ENCODE data around the gene EYA2. TPM values are rescaled to one million over a fixed set of nuclear protein-coding genes. Genes with fewer than 3 reads are reported as not detected.

Gene EYA2
- total RNA-seq, 1 donor from 2014 or later = 9.0 TPM

DNA sequence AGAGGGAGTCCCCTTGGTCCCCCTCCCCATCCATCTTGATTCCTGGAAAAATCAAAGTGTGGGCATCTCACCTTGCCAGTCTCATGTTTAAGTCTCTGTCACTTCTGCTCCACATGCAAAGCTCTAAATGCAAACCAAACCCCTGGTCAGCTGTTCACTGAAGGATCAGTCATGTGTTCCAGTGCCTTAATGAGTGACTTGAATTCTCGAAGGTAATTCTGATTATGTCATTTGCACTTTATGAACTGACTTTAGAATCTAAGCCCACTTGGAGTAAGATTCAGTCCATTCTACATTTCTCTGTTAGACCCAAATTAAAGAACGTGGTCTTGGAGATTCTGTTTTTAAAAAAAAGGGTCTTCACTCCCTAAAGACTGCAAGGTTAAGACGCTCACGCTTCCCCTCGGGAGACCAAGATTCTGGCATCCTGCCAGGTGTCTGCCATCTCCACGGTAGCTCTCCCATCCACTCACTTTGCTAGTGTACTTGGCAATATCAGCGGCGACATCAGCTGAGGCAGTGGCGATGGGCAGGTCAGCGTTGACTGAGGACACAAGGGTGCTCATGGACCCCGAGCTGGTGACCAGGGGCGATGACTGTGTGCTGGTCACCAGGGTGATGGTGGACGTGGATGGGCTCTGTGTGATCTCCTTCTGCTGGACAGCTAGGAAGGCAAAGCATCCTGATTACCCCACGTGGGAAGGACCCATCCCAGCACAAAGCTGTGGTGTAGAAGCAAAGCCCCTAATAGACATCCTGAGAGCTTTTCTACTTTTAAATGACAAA is 341.4 kb downstream of the EYA2 start:
- no peak for DNase-seq (ENCODE audit: low spot score in 2 of 2, unreplicated experiment in 2 of 2)
- H3K36me3 Mint-ChIP-seq = peaks cover 47% of the 10 kb centered on the region
- no peaks in the 10 kb centered on the region for H3K9me3 Mint-ChIP-seq
- H3K4me1 Mint-ChIP-seq = peaks cover 8% of the 10 kb centered on the region
- no peak for TF ChIP-seq CTCF (IDR thresholded peaks at IDR 0.05; ENCODE audit: unreplicated experiment)
- peak overlapping the region; percentile 50 for H3K27ac Mint-ChIP-seq
- no peaks in the 10 kb centered on the region for H3K27me3 Mint-ChIP-seq (ENCODE audit: low read depth)
- no peak overlapping the region for H3K4me3 Mint-ChIP-seq

DNA sequence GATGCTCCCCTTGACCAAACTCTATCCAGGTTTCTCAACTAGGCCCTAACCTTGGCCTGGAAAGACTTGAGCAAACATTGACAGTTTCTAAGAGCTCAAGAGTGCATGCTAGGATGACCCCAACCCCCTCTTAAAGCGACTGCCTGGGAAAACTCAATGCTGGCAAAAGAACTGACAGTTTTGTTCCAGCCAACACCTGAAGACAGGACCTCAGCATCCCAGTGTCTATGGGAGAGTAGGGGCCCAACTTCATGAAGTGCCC is 341.9 kb downstream of the EYA2 start:
- H3K4me3 Mint-ChIP-seq = no peak overlapping the region
- H3K9me3 Mint-ChIP-seq = no peaks in the 10 kb centered on the region
- H3K27ac Mint-ChIP-seq = peak overlapping the region; percentile 50
- no peak for DNase-seq (ENCODE audit: low spot score in 2 of 2, unreplicated experiment in 2 of 2)
- H3K27me3 Mint-ChIP-seq (ENCODE audit: low read depth) = no peaks in the 10 kb centered on the region
- peaks cover 6% of the 10 kb centered on the region for H3K4me1 Mint-ChIP-seq
- TF ChIP-seq CTCF (IDR thresholded peaks at IDR 0.05; ENCODE audit: unreplicated experiment) = no peak
- H3K36me3 Mint-ChIP-seq = peaks cover 49% of the 10 kb centered on the region

DNA sequence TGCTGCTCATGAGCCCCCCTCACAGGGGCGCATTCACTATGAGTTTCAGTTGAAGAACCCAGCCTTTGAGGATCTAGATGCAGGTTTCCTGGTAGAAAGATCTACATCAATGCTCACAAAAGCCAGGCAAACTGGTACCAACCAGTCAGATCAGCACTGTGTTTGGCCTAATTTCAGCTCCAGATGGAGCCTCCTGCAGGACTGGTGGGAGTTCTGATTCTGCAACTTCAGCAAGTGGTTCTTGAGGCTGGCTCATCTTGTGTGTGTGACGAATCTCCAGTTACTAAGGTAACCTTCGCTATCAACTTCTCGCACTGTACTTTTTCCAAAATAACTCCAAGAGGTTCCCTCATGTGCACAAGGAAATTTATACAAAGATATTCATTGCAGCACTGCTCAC is 343.1 kb downstream of the EYA2 start:
- Mint-ChIP-seq H3K27ac (no peak overlapping the region), H3K9me3 (no peaks in the 10 kb centered on the region), H3K36me3 (peaks cover 46% of the 10 kb centered on the region), H3K4me1 (peaks cover 10% of the 10 kb centered on the region), H3K27me3 (ENCODE audit: low read depth) (no peaks in the 10 kb centered on the region), H3K4me3 (no peak overlapping the region)
- no peak for TF ChIP-seq CTCF (IDR thresholded peaks at IDR 0.05; ENCODE audit: unreplicated experiment)
- no peak for DNase-seq (ENCODE audit: low spot score in 2 of 2, unreplicated experiment in 2 of 2)

Small RNAs within 50 kb of the gene (microRNA-seq; reads per million reads assigned to microRNA genes)
- gene MIR3616 = 2.1 reads per million

Other genes starting within 250 kb of the EYA2 start
- gene SLC13A3, start 243.4 kb upstream of the EYA2 start, total RNA-seq = 18.8 to 19.7 TPM (median 19.3 TPM) in 3 replicates
- gene TP53RK, start 205.4 kb upstream of the EYA2 start, total RNA-seq = 16.2 to 17.3 TPM (median 16.3 TPM) in 3 replicates
- gene SLC2A10, start 185.2 kb upstream of the EYA2 start, total RNA-seq = 21.7 to 23.8 TPM (median 22.2 TPM) in 3 replicates